Loucy (cell line): ENCODE data around the gene PTGES.

ENCODE experiments used
- CTCF ChIP-seq: fragments of 200-600 bp; sonication (generic); conservative IDR thresholded peaks from 2 replicates; pipeline ENCODE4 v1.5.1; 2014; ENCODE audit warnings: mild to moderate bottlenecking, antibody characterized with exemption, low read length
- EZH2phosphoT487 ChIP-seq: fragments of 200-600 bp; IDR thresholded peaks from 2 replicates; pipeline ENCODE4 v1.6.1; 2018; ENCODE audit warnings: antibody characterized with exemption, mild to moderate bottlenecking, moderate library complexity, borderline replicate concordance

- no peak for TF ChIP-seq CTCF
- TF ChIP-seq EZH2phosphoT487: no peak
These were observed 51.8 kb downstream of the PTGES start for GRCh38 chr9:129701054-129701453.
